ENCODE data around the gene NBPF1. TPM values are rescaled to one million over a fixed set of nuclear protein-coding genes. Genes with fewer than 3 reads are reported as not detected.
"Not testable (repeated sequence)": the region's sequence is repeated elsewhere in the genome, so short reads cannot be mapped to it uniquely, and the experiment has no call there.

Gene NBPF1
- total and polyA plus RNA-seq, 7 experiments from 2014 or later, result 7.0 to 25.7 (median 16.0) TPM

GRCh38 chr1:16645271-16646060 is 32.1 kb upstream of the NBPF1 start:
- CTCF ChIA-PET; intact Hi-C loops (cut with micrococcal nuclease); H3K4me3 Mint-ChIP-seq: not testable (repeated sequence)

GRCh38 chr1:16644482-16645270 is 31.3 kb upstream of the NBPF1 start:
- peaks cover 21 to 27% of the 10 kb centered on the region in 2 donors for H3K4me1 ChIP-seq (ENCODE audit: control insufficient read depth in 2 of 2, insufficient read depth in 2 of 2, low read length in 2 of 2)
- ATAC-seq (peak; percentile 96), DNase-seq (peak; percentile 95 to 100 (median 100))
- H3K27ac ChIP-seq (ENCODE audit: low read depth, low read length), result peak overlapping the region; percentile 80
- CTCF ChIA-PET; H3K9me3 ChIP-seq (ENCODE audit: control insufficient read depth in 2 of 3, low read length in 3 of 3); H3K4me1 Mint-ChIP-seq; H3K27ac Mint-ChIP-seq; H3K36me3 ChIP-seq (ENCODE audit: control insufficient read depth in 2 of 3, insufficient read depth in 3 of 3, low read length in 3 of 3); H3K4me3 Mint-ChIP-seq; H3K9me3 Mint-ChIP-seq; H3K27me3 ChIP-seq (ENCODE audit: control insufficient read depth in 2 of 2, insufficient read depth in 2 of 2, low read length in 2 of 2); H3K36me3 Mint-ChIP-seq: not testable (repeated sequence)
- intact Hi-C loops (cut with micrococcal nuclease), result loop anchor here in 1 of 2 donors (1.0 kb wide), 1 partner anchor 277 kb away; the partner anchor contains the start of gene SZRD1
- peaks cover 0 to 13% (median 0%) of the 10 kb centered on the region in 5 donors for H3K27me3 Mint-ChIP-seq
- POLR2A ChIA-PET, result interaction anchor here (1.3 to 1.9 kb wide), 5 partner anchors 9 to 260 kb away, joined by 5 to 13 read pairs (median 6); partner anchors contain the start of gene NBPF1
- H3K4me3 ChIP-seq (ENCODE audit: low read length), result peak overlapping the region; percentile 89

More at GRCh38 chr1:16645271-16646060, 32.1 kb upstream of the NBPF1 start:
- H3K36me3 Mint-ChIP-seq; H3K27ac Mint-ChIP-seq; H3K36me3 ChIP-seq (ENCODE audit: control insufficient read depth in 2 of 3, insufficient read depth in 3 of 3, low read length in 3 of 3); H3K9me3 ChIP-seq (ENCODE audit: control insufficient read depth in 2 of 3, low read length in 3 of 3); H3K4me1 Mint-ChIP-seq; ATAC-seq; H3K27me3 ChIP-seq (ENCODE audit: control insufficient read depth in 2 of 2, insufficient read depth in 2 of 2, low read length in 2 of 2); H3K9me3 Mint-ChIP-seq: not testable (repeated sequence)
- DNase-seq, result peak in 3 of 9 donors; percentile 17 to 54 (median 17)
- H3K27me3 Mint-ChIP-seq, result peaks cover 0 to 13% (median 0%) of the 10 kb centered on the region in 5 donors
- POLR2A ChIA-PET, result interaction anchor here (1.3 to 1.9 kb wide), 5 partner anchors 10 to 259 kb away, joined by 5 to 13 read pairs (median 6); partner anchors contain the start of gene NBPF1
- Histone ChIP-seq H3K4me3 (ENCODE audit: low read length) (peak overlapping the region; percentile 89), H3K27ac (ENCODE audit: low read depth, low read length) (peak overlapping the region; percentile 80), H3K4me1 (ENCODE audit: control insufficient read depth in 2 of 2, insufficient read depth in 2 of 2, low read length in 2 of 2) (peaks cover 21 to 27% of the 10 kb centered on the region in 2 donors)

GRCh38 chr1:16644193-16644481 is 30.8 kb upstream of the NBPF1 start:
- Mint-ChIP-seq H3K36me3 (no peaks in the 10 kb centered on the region), H3K4me3 (no peak overlapping the region), H3K27ac (no peak overlapping the region), H3K4me1 (peaks cover 0 to 3% (median 0%) of the 10 kb centered on the region in 7 donors), H3K9me3 (no peaks in the 10 kb centered on the region), H3K27me3 (peaks cover 0 to 9% (median 0%) of the 10 kb centered on the region in 5 donors)
- Histone ChIP-seq H3K27me3 (ENCODE audit: control insufficient read depth in 2 of 2, insufficient read depth in 2 of 2, low read length in 2 of 2) (no peaks in the 10 kb centered on the region), H3K27ac (ENCODE audit: low read depth, low read length) (peak overlapping the region; percentile 80), H3K9me3 (ENCODE audit: control insufficient read depth in 2 of 3, low read length in 3 of 3) (no peaks in the 10 kb centered on the region), H3K4me1 (ENCODE audit: control insufficient read depth in 2 of 2, insufficient read depth in 2 of 2, low read length in 2 of 2) (peaks cover 21 to 27% of the 10 kb centered on the region in 2 donors), H3K4me3 (ENCODE audit: low read length) (peak overlapping the region; percentile 89), H3K36me3 (ENCODE audit: control insufficient read depth in 2 of 3, insufficient read depth in 3 of 3, low read length in 3 of 3) (peaks cover 0 to 4% (median 0%) of the 10 kb centered on the region in 3 experiments)
- intact Hi-C loops (cut with micrococcal nuclease), result loop anchor here in 1 of 2 donors (1.0 kb wide), 1 partner anchor 277 kb away; the partner anchor contains the start of gene SZRD1
- POLR2A ChIA-PET, result interaction anchor here (1.3 to 1.9 kb wide), 5 partner anchors 9 to 261 kb away, joined by 5 to 13 read pairs (median 6); partner anchors contain the start of gene NBPF1
- CTCF ChIA-PET, result no interaction called here
- DNase-seq (no peak), ATAC-seq (peak; percentile 43)

GRCh38 chr1:16643476-16644192 is 30.3 kb upstream of the NBPF1 start:
- H3K36me3 ChIP-seq (ENCODE audit: control insufficient read depth in 2 of 3, insufficient read depth in 3 of 3, low read length in 3 of 3); H3K36me3 Mint-ChIP-seq; H3K4me3 Mint-ChIP-seq; H3K4me1 Mint-ChIP-seq; H3K27ac Mint-ChIP-seq; H3K27me3 Mint-ChIP-seq; H3K9me3 ChIP-seq (ENCODE audit: control insufficient read depth in 2 of 3, low read length in 3 of 3); ATAC-seq; CTCF ChIA-PET; H3K9me3 Mint-ChIP-seq; H3K27me3 ChIP-seq (ENCODE audit: control insufficient read depth in 2 of 2, insufficient read depth in 2 of 2, low read length in 2 of 2): not testable (repeated sequence)
- H3K4me3 ChIP-seq (ENCODE audit: low read length), result peak overlapping the region; percentile 89
- intact Hi-C loops (cut with micrococcal nuclease), result loop anchor here in 1 of 2 donors (1.0 kb wide), 1 partner anchor 276 kb away; the partner anchor contains the start of gene SZRD1
- H3K27ac ChIP-seq (ENCODE audit: low read depth, low read length), result peak overlapping the region; percentile 80
- POLR2A ChIA-PET, result interaction anchor here (1.2 to 1.9 kb wide), 6 partner anchors 8 to 261 kb away, joined by 3 to 13 read pairs (median 6); partner anchors contain the start of gene NBPF1
- H3K4me1 ChIP-seq (ENCODE audit: control insufficient read depth in 2 of 2, insufficient read depth in 2 of 2, low read length in 2 of 2), result peaks cover 21 to 27% of the 10 kb centered on the region in 2 donors
- peak in 3 of 9 donors; percentile 9 to 40 (median 10) for DNase-seq

- H3K27me3 ChIP-seq (ENCODE audit: control insufficient read depth in 2 of 2, insufficient read depth in 2 of 2, low read length in 2 of 2); H3K27ac Mint-ChIP-seq; H3K4me3 Mint-ChIP-seq; H3K4me3 ChIP-seq (ENCODE audit: low read length); intact Hi-C loops (cut with micrococcal nuclease); H3K4me1 Mint-ChIP-seq; H3K36me3 ChIP-seq (ENCODE audit: control insufficient read depth in 2 of 3, insufficient read depth in 3 of 3, low read length in 3 of 3); ATAC-seq; H3K9me3 Mint-ChIP-seq; H3K27me3 Mint-ChIP-seq; H3K36me3 Mint-ChIP-seq; CTCF ChIA-PET; H3K9me3 ChIP-seq (ENCODE audit: control insufficient read depth in 2 of 3, low read length in 3 of 3): not testable (repeated sequence)
- POLR2A ChIA-PET, result interaction anchor here (1.2 to 1.9 kb wide), 2 partner anchors 30 to 262 kb away, joined by 3 to 13 read pairs; partner anchors contain the start of gene NBPF1
- H3K27ac ChIP-seq (ENCODE audit: low read depth, low read length), result peak overlapping the region; percentile 34
- peak in 2 of 9 donors; percentile 15 to 41 for DNase-seq
- H3K4me1 ChIP-seq (ENCODE audit: control insufficient read depth in 2 of 2, insufficient read depth in 2 of 2, low read length in 2 of 2), result peaks cover 21 to 27% of the 10 kb centered on the region in 2 donors
Observed at GRCh38 chr1:16643001-16643411, 29.6 kb upstream of the NBPF1 start.
